GM19035 (cell line): Measurements from ENCODE around the gene PHACTR1.
A peak's percentile ranks its signal among the peaks of the same experiment; 100 is the strongest.
"Not testable (repeated sequence)": the region's sequence is repeated elsewhere in the genome, so short reads cannot be mapped to it uniquely, and the experiment has no call there.

ENCODE experiments used
- ATAC-seq: cut with Tn5 transposase; IDR thresholded peaks from one replicate; pipeline ENCODE4 v1.9.1; 2021; ENCODE audit not compliant: unreplicated experiment

Gene PHACTR1

DNA sequence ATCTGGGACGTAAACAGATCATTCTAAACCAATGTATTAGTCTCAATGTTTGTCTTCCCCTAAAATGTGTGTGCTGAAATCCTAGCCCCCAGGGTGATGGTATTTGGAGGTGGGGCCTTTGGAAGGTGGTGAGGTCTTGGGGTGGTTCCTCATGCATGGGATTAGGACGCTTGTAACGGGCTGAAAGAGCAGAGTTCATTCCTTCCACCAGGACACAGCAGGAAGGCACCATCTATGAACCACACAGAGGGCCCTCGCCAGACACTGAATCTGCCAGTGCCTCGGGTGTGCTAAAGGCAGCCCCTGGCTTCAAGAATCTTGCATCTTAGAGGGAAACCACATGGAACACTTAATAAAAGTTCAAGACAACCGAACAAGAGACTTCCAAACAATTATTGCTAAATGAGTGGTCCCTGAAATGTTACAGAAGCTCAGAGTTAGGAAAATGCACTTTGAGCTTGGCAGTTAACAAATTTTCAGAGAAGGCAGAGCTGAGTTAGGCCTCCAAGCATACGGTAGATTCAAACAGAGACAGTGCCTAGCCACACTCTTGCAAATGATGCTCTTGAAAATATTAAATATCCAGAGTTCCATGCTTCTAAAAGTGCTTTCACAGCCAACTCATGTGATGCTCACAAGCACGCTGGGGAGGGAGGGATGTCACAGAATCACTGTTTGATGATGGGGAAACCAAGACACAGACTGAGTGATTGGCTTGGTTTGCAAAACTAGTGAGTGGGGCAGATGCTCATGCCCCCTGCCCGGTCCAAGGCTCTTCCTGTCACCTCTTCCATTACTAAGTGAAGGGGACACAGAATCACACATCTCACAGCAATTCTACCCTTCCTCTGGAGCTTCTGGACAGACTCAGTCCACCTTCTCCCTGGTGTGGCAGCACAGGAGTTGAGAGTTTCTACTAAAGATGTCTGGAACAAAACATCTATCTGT, 584.4 kb downstream of the PHACTR1 start:
- no peak for ATAC-seq

DNA sequence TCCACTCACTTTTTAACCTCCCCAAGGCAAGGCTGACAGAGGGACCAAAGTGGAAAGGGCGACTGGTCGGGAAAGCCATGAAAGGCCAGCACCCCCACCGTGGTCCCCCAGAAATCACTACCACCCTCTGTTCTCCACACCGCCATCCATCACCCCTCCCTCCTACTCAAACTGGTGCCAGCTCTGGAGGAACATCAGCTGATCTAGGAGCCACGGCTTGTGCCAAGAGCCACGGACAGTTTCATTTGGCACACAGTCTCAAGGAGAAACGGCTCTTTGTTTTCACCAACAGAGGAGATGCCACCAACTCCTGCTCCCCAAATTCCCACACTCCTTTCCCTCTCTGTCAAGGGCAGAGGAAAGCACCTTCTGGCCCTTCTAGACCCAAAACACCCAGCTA, 585.7 kb downstream of the PHACTR1 start:
- ATAC-seq, result no peak

DNA sequence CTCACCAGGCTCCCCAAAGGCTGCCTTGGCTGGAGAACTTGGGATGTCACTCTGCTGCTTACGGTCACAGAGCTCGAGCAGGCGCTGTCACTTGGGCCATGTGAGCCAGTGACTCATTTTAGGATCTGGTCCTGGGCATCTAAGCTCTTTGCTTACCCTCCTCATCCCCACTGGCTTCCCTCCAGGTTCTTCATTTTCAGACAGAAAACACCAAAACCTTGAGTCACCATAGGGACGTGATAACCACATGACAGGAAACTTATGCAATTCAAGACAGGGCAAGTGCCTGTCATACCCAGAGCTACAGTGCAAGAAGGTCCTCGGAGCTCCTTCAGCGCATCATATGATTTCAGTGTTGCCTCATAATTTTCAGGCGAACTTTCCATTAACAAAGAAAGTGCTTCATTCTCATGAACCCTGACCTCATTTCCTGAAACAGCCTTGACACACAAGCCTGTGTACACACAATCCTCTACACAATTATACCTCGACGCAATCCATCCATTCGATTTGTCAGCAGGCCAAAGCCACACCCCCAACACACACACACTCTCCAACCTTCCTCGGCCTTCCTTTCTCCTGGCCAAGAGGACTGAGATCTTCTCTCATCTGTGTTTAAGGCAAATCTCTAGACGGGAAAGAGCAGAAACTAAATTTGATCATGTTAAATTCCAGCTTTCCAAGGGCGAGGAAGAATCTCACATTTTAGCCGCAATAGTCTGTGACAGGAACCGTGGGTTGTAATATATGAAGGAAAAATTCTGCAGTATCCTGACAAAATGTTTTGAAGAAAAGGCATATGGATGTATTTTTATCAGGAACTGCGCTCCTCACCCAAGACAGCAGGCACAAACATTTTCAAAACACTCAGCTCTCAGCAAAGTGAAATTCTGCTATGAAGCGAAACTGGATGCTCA, 586.4 kb downstream of the PHACTR1 start:
- ATAC-seq, result peak; percentile 56

DNA sequence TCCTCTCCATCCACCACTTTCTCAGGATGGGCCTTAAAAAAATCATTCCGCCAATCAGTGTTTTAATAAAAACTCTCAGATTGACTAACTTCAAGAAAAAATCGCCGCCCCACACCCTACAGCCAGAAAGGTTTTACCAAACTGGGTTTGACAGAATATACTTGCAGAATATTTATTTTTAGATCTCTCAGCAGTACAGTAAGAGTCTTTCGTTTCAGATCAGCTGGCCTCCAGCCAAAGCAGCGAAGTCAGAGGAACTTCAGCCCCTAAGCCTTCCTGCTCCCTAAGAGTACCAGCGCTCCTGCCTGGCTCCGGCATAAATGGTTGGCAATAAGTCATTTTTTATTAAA, 587.1 kb downstream of the PHACTR1 start:
- ATAC-seq, result peak; percentile 58

DNA sequence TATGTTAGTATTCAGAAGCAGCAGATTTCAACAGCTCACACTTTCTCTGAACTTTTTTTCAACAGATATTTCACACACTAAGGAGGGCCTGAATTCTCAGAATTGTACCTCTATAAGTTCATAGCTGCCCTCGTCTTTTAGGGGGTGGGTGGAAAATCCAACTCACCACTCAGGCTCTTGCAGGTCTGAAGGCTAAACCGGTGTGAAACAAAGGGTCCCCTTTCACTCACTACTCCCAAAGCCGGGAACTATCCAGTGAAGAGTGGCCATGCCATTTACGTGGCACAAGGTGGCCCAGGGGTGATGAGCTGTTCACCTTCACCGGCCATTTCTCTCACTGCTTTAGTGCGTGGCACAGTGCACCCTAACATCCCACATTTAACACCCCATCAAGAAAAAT, 587.5 kb downstream of the PHACTR1 start:
- no peak for ATAC-seq

DNA sequence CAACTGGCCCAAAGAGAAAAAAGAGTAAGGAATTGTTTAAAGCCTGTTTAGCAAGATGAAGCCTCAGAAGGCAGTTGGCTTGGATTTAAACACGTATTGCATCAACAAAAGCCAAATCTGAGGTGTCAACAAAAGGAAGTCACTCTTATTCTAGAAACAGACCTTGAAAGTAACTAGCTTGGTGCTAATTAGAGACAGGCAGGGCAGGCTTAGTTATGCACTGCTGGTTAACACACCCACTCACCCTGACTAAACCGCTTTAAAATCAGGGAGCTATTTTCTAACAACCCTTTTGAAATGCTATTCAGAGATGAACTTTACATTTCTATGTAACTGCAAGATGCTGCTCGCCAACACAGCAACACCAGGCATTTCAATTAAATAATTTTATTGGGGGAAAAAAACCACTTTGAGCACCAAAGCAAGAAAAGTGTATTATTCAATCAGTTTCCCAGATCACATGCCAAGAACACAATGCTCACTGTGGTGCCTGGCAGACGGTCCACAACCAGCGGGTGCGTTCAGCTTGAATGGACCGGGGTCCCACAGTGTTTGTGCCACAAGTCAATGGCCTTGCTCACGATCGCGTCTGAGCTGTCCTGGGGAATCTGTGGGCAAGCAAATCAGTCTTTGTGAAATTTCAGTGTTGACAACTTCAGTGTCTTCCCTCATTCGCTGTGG, 588.2 kb downstream of the PHACTR1 start:
- ATAC-seq, result peak; percentile 62

DNA sequence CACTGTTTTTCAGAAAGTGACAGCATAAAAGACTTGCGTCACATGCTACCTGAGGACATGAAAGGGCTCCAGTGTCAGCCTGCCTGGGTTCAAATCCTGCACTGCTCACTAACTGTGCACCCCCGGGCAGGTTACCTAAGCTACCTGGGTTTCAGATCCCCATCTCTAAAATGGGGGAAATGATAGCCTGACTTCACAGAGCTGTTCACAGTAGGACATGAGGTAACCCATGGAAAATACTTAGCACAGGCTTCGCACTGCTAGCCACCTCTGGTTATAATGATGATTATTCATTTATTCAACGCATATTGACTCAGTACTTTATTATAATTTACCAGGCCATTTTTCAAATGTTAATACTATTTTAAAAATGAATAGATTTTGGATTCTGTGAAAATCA, 588.7 kb downstream of the PHACTR1 start:
- ATAC-seq, result no peak

DNA sequence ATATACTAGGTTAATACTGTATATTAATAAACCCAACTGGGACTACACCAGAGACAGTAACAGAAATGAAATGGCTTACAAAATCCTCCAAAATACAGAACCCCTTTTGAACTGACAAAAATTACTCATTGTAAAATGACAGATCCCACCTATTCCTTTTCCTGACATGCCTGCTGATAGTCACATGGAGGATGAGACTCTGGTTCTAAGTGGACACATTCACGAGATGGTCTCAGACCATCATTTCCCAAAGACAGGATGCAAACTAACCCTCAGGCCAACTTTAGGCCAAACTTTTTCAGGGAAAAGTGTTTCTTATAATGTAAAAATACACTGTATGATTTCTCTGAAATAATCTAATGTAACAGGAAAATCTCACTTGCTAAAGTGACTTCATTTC, 589.2 kb downstream of the PHACTR1 start:
- ATAC-seq, result no peak

DNA sequence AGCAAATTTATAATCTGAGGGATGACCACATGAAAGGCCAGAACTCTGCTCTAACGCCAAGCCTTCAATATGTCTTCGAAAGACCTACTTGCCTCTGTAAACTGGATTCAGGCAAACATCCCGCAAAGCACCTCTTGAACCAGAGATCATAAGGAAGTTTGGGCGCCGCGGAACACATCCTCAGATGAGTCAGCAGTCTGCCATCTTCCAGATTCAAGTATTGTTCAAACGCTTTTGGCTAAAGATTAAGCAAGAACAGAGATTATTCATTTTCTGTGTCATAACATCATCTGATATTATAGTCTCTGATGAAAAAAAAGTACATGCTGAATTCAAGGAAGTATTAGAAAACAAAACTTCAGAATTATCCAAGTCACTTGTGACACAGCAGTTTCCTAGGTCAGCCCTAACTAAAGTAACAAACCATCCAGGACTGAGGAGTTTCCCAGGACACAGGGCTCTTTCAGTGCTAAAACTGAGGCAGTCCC, 591.0 kb downstream of the PHACTR1 start:
- no peak for ATAC-seq

DNA sequence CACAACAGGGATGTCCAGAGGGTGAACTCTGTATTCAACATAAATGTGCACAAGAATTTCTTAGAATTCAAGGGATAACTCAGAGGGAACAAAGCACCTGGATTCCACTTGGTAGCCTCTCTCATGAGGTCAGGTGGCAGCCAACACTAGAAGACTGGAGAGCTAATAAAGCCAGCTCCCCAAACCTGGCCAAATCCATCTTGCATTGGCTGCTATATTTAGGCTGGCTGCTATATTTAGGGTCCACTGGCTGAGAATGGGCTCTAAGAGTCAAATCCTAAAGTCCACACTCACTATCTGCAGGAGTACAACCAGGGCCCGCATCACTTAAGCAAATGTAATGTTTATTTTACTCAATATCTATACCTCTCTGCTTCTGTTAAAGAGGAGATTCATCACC, 591.8 kb downstream of the PHACTR1 start:
- no peak for ATAC-seq

DNA sequence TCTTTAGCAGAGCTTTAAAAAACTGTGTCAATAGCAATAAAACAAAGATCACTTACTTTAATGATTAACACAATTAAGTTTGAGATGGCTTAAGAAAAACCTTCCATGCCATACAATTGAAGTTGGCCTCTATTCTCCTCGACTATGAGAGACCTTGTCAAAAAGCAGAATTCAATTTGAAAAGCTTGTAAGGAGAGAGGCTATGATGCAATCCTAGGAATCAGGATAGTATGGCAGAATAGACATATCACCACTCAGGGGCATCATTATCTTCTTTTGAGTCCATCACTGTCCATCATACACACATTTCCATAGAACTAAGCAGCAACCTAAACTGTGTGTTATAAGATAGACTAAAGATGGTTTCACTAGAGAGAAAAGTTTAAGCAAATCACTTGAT, 594.6 kb downstream of the PHACTR1 start:
- no peak for ATAC-seq

DNA sequence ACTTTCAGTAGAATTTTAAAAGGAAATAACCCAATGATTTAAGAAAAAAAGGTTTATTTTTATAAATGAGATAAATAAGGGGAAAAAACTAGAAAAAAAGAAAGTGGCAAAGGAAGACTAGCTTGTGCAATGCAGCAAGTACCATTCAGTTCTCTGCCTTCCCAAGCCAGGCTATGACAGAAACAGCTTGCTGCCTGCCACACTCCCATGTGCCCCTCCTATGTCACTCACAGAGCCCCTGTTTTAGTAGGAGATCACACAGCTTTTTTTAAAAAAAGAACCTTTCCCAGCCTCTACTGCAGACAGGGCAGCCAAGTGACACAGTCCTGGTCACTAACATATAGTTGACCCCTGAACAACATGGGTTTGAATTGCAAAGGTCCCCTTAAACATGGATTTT, 598.2 kb downstream of the PHACTR1 start:
- ATAC-seq, result no peak

DNA sequence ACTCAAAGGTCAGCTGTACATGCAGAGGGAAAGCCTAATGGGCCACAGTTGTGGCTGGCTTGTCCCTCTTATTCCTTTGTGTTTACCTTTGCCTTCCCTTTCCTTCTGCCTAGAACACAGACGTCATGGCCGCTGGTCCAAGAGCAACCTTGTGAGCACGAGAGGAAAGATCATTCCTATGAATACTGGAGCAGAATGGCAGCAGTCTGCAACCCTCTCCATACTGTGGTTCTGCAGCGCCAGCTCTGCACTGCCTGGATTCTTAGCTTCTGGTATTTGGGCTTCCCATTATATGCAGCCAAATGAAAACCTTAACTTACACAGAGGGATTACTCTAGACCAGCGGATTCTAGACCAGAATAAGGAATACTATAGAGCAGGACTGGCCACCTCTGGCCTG, 599.3 kb downstream of the PHACTR1 start:
- ATAC-seq, result no peak

DNA sequence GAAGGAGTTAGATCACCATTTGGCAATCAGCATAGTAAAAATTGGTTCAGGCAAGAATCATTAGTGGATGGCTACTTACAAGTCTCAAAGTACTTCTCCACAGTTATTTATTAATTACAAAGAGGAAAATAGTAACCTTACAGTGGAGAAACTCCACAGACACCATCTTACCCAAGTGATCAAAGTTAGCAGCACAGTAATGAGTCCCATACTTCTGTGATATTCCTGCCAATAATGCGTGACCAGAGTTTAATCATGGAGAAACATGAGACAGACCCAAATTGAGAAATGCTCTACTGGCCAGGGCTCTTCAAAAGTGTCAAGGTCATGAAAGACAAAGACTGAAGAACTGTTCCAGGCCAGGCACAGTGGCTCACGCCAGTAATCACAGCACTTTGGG, 602.3 kb downstream of the PHACTR1 start:
- no peak for ATAC-seq

DNA sequence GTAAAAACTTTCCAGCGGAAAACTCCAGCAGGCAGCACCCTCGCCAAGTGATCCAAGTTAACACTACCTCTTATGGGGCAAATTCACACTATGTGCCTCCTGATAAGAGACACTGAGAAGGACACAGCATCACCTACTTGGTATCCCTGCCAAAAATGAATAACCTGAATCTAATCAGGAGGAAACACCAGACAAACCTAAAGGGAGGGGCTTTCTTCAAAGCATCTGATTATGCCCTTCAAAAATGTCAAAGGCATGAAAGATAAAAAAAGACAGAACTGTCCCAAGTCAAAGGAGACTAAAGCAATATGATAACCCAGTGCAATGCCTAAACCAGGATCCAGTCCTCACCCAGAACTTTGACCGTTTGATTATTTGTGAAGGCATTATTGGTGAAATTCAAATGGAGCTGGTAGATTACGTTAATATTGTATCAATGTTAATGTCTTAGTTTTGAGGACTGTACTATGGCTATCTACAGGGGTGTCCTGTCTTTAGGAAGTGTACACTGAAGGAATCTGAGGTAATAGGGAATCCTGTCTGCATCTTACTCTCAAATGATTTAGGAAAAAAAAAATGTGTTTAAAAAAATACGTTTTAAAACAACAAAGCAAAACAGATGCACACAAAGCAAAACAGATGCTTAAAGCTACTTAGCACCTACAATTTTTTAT, 603.5 kb downstream of the PHACTR1 start:
- ATAC-seq, result no peak

DNA sequence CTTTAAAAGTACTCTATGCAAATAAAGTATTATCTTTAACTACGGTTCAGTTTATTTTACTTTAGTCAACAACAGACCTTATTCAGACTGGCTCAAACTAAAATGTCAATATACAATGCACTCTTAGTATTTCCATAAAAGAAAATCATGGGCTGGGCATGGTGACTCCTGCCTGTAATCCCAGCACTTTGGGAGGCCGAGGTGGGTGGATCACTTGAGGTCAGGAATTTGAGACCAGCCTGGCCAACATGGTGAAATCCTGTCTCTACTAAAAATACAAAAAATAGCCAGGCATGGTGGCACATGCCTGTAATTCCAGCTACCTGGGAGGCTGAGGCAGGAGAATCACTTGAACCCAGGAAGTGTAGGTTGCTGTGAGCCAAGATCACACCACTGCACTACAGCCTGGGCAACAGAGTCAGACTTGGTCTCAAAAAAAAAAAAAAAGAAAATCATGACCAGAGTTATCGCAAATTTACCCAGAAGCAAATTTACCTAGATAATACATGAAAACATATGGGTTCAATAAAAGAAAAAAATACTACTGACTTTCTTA, 609.5 kb downstream of the PHACTR1 start:
- ATAC-seq, result not testable (repeated sequence)

DNA sequence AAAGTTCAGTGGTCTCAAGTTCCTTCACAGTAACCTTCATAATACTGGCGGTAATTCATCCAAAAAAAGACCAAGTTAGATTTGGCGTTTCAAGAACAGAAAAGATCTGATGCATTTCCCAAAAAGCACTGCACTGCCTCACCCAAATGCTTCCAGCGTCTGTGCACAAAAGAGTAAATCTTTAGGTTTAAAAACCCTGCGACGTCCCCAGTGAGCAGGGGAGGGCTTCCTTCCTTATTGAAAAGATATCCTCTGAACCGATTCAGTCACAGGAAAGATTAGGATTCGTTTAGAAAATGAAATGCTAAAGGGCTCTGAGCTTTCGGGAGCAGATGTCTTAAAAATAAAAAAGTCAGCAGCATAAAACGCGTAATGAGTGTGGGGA, 611.1 kb downstream of the PHACTR1 start:
- ATAC-seq, result no peak

DNA sequence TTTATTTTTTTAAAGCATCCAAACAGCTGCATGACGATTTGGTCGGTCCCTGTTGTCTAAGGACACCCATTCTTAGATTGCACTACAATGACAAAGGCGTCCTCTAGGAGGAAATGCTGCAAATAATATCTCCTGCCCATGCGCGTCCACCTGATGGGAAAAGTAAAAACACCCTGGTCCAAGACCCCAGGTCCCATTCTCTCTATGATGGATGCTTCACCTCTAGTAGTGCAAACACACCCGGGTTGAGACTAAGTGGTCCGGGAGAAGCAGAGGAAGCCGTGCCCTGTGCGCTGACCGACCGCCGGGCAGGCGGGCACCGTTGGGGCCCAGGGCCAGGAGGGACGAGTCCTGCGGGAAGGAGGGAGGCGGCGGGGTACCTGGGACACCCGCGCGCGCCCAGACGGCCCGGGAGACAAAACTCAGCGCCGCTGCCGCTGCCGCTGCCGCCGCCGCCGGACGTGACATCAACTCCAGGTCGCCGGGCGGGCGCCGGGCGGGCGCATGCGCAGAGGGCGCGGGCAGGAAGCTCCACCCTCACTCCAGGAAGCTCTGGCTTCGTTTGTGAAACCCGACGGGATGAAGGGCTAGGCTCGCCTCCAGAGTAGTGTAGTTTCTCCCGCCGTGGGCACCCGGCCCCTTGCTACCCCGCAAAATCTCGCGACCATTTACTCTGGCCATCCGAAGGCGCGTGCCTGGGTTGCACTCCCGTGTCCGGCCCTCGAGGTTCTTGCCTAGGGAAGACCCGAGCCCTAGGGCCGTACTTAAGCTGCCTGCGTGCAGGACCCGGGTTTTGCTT, 611.7 kb downstream of the PHACTR1 start, which contains the start of gene TBC1D7:
TSS of gene TBC1D7 (minus strand) at position 462 of the 799 bp plus-strand sequence. CDS start 1,639 bp downstream, outside the sequence.
- peak; percentile 91 for ATAC-seq

DNA sequence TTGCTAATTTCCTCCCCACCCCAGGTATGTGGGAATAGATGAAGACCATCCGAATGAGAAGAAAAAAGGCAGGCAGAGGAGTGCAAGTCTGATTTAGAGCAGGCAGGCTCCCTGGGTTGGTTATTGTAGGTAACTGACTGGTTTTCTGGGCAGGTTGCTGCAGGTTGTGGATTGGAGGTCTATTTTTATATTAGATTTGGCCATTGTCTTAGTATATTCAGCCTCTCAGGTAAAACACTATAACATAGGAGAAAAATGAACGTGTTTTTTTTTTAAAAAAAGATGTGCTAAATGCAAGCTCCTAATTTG, 612.3 kb downstream of the PHACTR1 start:
- peak; percentile 7 for ATAC-seq
